Activated CD4-positive, alpha-beta T cell treated with anti-CD3 and anti-CD28 coated beads for 24 hours (primary cell): ENCODE data around the gene MSS51.

Experiments
- DNase-seq, 2 donors: peaks; one replicate each; pipeline ENCODE4 v3.0.0-alpha.2; 2020; ENCODE audit warnings: low read depth in 2 of 2

Gene MSS51

DNA sequence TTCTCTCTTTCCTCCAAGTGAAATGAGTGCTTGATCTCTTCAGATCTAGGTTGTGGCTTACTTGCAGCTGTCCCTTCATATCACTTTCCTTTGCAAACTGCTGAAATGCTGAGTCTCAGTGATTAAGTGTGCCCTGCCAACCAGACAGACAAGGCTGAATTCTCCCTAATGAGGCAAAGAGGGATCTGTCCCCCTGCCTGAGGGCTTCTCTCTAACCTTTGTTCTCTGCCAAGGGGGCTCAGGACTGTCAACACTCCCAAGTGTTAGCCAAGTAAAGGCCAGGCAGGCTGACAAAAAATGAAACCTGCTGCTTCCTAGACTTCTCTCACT, at the start of gene MSS51:
MSS51 (minus strand) TSS at position 24 of the 330 bp plus-strand sequence. CDS start 5,277 bp downstream, outside the sequence.
- DNase-seq, result no peak

GRCh38 chr10:73480158-73480557, 46.8 kb upstream of the MSS51 start:
- no peak for DNase-seq

DNA sequence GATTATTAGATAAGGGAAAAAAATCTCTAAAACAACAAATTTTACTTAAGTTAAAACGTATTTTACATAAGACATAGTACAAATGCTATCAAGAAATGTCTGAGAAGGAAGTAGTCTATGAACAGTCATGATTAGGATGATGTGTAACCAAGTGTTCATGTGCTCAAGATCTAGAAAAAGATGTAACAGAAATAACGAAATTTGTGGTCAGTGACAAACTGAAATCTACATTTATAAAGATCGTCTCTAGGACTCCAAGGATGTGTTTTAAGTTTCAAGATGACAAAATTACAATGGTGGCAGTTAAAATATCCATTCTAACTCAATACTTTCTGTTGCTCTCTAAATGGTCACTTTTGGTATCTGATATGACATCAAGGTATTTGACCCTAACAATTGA, 45.3 kb upstream of the MSS51 start:
- no peak for DNase-seq

DNA sequence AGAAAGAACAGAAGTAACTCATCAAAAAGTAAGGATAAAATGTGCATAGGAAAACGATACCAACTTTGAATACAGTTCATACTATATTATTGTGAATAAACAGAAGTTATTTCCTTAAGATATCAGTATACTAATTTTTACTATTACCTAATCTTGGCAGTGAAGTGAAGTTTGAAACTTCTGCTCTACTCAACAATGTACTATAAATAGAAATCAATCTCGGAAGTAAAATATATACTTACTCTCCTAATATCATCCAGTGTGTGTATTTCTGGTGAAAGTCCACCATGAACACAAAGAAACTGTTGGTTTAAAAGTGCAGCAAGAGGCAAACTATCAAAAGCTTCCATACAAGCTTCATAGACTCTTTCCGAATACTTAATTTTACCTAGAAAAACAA, 37.9 kb upstream of the MSS51 start:
- DNase-seq, result no peak

DNA sequence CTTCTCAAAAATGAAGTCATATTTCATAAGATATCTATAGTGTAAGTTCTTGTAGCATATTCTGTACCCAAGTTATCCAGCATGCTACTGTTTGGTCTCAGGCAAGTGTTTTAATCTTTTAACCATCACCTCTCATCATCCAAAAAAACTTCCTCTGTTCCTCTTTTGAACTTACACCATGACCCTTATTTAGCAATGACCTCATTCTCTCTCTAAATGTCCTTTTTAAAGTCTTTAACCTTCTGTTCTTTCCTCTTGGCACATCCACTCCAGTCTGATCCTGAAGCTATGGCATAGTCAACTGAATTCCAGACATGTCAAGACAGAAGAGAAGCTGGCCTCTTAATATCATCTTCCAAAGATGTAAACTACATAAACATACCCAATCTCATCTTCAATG, 36.2 kb upstream of the MSS51 start:
- no peak for DNase-seq

DNA sequence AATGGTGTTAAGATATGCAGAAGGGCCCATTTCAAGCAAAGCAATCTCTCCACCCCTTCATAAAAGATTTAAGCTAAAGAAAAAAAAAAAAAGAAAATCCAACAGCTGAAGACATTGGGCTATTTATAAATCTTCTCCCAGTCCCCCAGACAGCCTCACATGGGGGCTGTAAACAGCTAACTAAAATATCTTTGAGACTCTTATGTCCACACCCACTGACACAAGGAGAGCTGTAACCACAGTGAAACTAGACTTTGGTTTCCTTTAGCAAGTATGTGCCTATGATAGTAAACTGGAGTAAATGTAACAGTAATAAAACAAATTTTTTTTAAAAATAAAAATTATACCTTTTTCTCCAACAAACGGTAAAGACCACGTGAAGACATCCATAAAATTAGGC, 33.8 kb upstream of the MSS51 start:
- no peak for DNase-seq

GRCh38 chr10:73465978-73466726, 32.8 kb upstream of the MSS51 start:
- DNase-seq, result no peak

GRCh38 chr10:73460897-73461296, 27.5 kb upstream of the MSS51 start:
- no peak for DNase-seq

DNA sequence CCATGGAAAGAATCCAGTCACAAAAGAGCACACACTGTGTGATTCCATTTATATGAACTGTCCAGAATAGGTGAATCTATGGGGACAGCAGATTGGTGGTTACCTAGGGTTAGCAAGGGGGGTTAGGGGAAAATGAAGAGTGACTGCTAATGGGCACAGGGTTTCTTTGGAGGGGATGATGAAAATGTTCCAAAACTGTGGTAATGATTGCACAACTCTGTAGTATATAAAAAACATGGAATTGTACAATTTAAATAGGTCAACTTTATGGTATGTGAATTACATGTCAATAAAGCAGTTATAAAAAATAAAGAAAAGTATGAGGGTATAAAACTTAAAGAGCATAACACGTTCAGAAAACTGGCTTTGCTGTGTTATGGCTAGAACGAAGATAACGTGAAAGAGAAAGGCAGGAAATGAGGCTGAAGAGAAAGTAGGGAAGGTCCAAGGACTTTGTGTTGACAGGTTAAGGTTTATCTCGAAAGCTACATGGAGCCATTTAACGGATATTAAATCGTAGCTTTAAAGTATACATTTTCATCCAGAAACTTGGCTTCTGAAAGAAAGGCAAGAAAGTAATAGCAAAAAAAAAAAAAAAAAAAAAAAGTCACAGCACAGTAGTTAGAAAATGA, 26.4 kb upstream of the MSS51 start:
- DNase-seq, result no peak

GRCh38 chr10:73456187-73456890, 23.0 kb upstream of the MSS51 start:
- no peak for DNase-seq

DNA sequence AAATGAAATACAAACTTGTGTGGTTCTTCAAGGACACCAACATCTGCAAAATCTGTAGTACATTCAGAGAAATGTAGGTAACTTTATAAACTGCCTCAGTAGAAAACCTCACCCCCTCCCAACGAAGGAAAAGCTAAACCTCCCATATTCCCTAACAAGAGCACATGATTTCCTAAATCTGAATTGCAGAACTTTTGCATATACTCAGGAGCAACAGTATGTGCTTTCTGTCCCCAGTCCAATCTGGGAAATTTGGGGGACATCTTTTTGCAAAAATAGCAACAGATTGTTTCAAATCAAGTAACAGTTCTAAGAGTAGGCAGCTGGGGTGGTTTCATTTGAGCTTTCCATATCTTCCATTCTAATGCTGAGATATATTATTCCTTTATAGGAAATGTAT, 15.8 kb upstream of the MSS51 start:
- DNase-seq, result no peak

- DNase-seq, result no peak
These were observed 15.0 kb upstream of the MSS51 start for GRCh38 chr10:73448384-73448783.

GRCh38 chr10:73446926-73447325, 13.6 kb upstream of the MSS51 start:
- DNase-seq, result no peak

DNA sequence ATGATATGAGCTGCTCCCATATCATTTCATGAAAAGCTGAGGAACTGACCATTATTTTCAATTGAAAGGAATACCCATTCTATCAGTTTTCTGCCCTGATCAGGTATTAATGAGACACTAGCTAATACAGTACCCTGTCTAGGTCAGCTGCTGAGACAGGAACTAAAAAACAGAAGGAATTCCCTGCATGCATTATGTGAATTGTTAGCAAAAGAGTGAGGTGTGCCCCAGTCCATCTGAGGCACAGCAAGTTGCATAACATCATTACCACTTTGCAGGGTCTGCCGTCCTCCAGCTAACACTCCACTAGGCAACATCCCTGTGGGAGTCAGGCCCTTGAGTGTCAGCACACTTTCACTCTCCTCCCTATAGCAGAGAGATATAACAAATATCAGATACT, 11.1 kb upstream of the MSS51 start:
- DNase-seq, result no peak

DNA sequence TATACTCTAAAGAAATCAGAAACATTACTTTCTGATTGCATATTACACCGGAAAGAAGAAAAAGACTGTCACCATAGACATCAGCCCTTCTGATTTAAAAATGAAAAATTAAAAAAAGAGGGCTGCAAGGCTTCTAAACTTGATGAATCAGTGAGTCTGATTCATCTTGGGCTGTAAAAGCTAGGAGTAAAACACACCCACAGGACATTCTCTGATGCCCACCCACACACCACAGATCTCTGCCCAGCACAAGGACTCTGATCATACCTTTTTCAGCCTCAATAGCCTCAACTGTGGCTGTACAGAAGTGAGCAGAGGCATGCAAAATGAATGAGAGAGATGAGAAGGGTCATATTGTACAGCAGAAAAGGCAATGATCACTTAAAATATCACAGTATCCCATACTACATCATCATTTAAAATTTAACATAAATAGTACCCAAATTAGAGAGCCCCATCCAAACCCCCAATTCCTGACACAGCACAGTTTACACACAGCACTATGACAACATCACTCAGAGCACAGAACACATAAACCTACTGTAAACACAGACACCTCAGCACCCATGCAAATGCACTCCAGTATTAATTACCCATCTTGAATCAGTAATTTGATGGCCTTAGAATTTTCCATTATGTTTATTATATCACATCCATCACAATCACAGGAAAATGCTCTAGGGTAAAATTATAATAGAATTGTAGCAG, 6.4 kb upstream of the MSS51 start:
- DNase-seq, result no peak

- DNase-seq, result no peak
These were observed 5.7 kb upstream of the MSS51 start for GRCh38 chr10:73439055-73439454.

DNA sequence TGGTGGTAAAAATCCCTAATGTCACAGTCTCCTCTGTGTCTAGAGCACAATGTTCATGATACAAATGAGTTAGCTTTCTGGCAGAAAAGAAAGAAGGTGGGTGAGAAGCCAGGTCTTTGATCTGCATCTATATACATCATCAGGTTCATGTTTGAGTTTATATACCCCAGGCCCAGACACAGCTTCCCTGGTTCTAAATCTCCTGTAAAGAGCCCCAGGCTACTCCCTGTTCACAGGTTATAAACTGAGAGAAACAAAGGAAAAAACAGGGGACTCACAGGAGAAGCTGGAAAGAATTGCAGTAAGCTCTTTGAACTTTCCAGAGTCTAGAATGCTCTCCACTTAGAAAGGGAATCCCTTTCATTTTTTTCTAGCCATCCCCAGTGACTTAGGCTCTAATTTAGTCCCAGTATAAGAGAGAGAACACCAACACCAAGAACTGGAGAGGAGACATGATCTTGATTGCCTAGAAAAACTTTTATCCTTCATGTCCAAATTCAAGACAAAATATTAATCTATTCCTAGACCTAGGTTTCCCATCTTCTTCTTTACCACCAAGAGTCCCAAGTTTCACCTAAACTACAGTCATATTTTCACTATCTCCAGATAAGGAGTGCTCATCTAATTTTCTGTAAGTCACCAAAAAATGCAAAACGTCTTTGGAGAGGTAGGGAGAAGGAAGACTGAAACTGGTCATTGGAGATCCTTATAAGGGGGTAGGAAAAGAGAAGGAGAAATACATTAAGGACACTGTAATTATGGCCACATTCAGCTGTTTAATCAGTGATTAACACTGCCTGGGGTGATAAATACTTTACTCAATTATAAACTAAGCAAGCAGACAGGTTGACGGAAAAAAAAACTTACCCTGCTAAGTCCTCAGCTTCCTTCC, 469 bp downstream of the MSS51 start:
- DNase-seq, result no peak

- DNase-seq, result no peak
These were observed 7.0 kb downstream of the MSS51 start for GRCh38 chr10:73426318-73426717.

DNA sequence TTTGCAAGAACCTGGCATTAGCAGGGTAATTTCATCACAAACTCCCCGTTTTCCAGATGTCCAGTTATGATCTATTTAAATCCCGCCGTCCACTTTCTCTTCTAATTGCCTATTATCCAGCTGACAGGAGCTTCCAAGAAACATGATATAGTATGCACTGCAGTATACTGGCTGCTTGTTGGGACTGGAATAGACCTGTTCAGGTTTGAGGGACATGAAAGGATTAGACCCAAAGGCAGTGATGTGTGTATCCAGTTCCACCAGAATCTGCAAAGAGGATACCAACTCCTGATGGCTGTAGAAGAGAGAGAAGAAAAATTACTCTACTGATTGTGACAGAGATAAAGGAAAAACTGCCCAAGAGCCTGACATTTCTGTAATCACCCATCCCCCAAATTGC, 8.9 kb downstream of the MSS51 start:
- no peak for DNase-seq

DNA sequence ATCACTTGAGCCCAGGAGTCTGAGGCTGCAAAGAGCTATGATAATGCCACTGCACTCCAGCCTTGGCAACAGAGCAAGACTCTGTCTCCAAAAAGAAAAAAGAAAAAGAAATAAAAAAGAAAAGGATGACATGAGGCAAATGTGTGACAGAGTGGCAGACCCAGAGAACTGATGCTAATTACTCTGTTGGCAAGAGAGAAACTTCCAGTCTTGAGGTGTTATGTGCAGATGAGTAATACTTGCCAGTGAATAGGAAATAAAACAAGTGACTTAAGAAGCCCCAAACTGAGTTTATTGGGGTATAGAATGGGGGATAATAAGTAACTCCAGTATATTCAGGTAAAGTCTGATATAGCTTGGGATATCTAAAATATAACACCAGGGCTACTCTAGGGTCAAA, 10.1 kb downstream of the MSS51 start:
- DNase-seq, result no peak

DNA sequence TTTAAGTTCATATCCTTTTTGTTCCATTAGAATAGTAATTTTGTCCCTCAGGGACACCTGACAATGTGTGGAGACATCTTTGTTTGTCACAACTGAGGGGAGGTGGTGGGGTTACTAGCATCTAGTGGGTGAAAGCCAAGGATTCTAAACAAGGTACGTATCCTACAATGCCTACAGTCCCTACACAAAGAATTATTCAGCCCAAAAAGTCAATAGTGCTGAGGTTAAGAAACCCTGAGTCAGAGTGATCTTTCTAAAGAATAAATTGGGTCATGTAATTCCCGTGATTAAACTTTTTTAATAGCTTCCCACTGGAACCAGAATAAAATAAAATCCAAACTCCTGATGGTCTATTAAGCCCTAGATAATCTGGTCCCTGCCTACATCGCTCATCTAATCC, 16.8 kb downstream of the MSS51 start:
- DNase-seq, result no peak
